SK-N-SH (cell line): ENCODE measurements around the gene XG. TPM values are rescaled to one million over a fixed set of nuclear protein-coding genes. Genes with fewer than 3 reads are reported as not detected.
"Not testable (repeated sequence)": the region's sequence is repeated elsewhere in the genome, so short reads cannot be mapped to it uniquely, and the experiment has no call there.

Experiments used
- CTCF ChIA-PET: fragments of 300-600, 350-600 bp; formaldehyde crosslinking; extraction: SDS; loops from one replicate; lab custom pipeline; 2021; lab: Yijun Ruan, JAX
- POLR2A ChIA-PET: fragments of 350-600 bp; sonication (Branson Sonifier 250); formaldehyde crosslinking; extraction: SDS; loops from one replicate; lab custom pipeline; 2020; ENCODE audit warnings: antibody characterized with exemption, inconsistent platforms; lab: Yijun Ruan, JAX
- DNase-seq: peaks from one replicate; pipeline ENCODE4 v3.0.0; 2012
- H2AFZ ChIP-seq: fragments of 200-600 bp; sonication (generic); 2 replicates; pipeline ENCODE4 v1.8.1; 2016; ENCODE audit warnings: antibody characterized with exemption, mild to moderate bottlenecking, low read depth
- H3F3A ChIP-seq: fragments of 200-600 bp; sonication (generic); replicated peaks from 2 replicates; pipeline ENCODE3; 2016; ENCODE audit warnings: antibody characterized with exemption, mild to moderate bottlenecking; ENCODE audit not compliant: insufficient read depth
- H3K27ac ChIP-seq, 2 experiments: fragments of 200-500 bp in 1 of 2; fragments of 200-600 bp in 1 of 2; sonication (Bioruptor generic) in 1 of 2; sonication (generic), shearing (Covaris generic) in 1 of 2; 2 replicates each; pipeline versions ENCODE4 v1.5.1 to v1.6.1; 2014 to 2016; ENCODE audit warnings: low read depth in 2 of 2, inconsistent platforms in 1 of 2, low read length in 1 of 2, mild to moderate bottlenecking in 1 of 2, mixed read lengths in 1 of 2
- H3K27me3 ChIP-seq: fragments of 200-600 bp; sonication (generic), shearing (Covaris generic); 2 replicates; pipeline ENCODE4 v1.6.1; 2016; ENCODE audit warnings: mixed run types; ENCODE audit not compliant: insufficient read depth
- H3K36me3 ChIP-seq, 2 experiments: fragments of 200-500 bp in 1 of 2; fragments of 200-600 bp in 1 of 2; sonication (Bioruptor generic) in 1 of 2; sonication (generic) in 1 of 2; replicated peaks in 1 of 2; 2 replicates each; pipeline versions ENCODE3 to v1.5.1; 2014 to 2016; ENCODE audit warnings: low read length in 1 of 2, mild to moderate bottlenecking in 1 of 2; ENCODE audit not compliant: insufficient read depth in 2 of 2, control insufficient read depth in 1 of 2
- H3K4me1 ChIP-seq, 2 experiments: fragments of 200-500 bp in 1 of 2; fragments of 200-600 bp in 1 of 2; sonication (Bioruptor generic) in 1 of 2; sonication (generic), shearing (Covaris generic) in 1 of 2; 2 replicates each; pipeline versions ENCODE4 v1.5.1 to v1.6.1; 2014 to 2016; ENCODE audit warnings: low read depth in 1 of 2, low read length in 1 of 2, mixed run types in 1 of 2; ENCODE audit not compliant: insufficient read depth in 2 of 2, control insufficient read depth in 1 of 2
- H3K4me2 ChIP-seq: fragments of 200-600 bp; sonication (generic), shearing (Covaris generic); 2 replicates; pipeline ENCODE4 v1.6.1; 2017; ENCODE audit warnings: mixed run types
- H3K4me3 ChIP-seq, 2 experiments: fragments of 200-500 bp in 1 of 2; fragments of 200-600 bp in 1 of 2; sonication (Bioruptor generic) in 1 of 2; sonication (generic), shearing (Covaris generic) in 1 of 2; 2 replicates each; pipeline versions ENCODE4 v1.5.1 to v1.8.1; 2014 to 2016; ENCODE audit warnings: low read depth in 2 of 2, inconsistent platforms in 1 of 2, low read length in 1 of 2, mild to moderate bottlenecking in 1 of 2, mixed read lengths in 1 of 2, moderate library complexity in 1 of 2
- H3K79me2 ChIP-seq: fragments of 200-600 bp; sonication (generic); 2 replicates; pipeline ENCODE4 v1.8.1; 2017; ENCODE audit warnings: mild to moderate bottlenecking; ENCODE audit not compliant: insufficient read depth
- H3K9ac ChIP-seq: fragments of 200-600 bp; sonication (generic); 2 replicates; pipeline ENCODE4 v1.6.1; 2017; ENCODE audit warnings: mixed run types
- H3K9me2 ChIP-seq: fragments of 200-600 bp; sonication (generic); 2 replicates; pipeline ENCODE4 v1.6.1; 2017; ENCODE audit warnings: mixed run types
- H3K9me3 ChIP-seq: fragments of 200-600 bp; sonication (generic); 2 replicates; pipeline ENCODE4 v1.6.1; 2017; ENCODE audit warnings: mixed run types, mild to moderate bottlenecking, moderate library complexity
- H4K20me1 ChIP-seq: fragments of 200-600 bp; sonication (generic); 2 replicates; pipeline ENCODE4 v1.6.1; 2017; ENCODE audit warnings: mild to moderate bottlenecking, mixed run types; ENCODE audit not compliant: insufficient read depth
- CHD2 ChIP-seq: fragments of 150-350 bp; IDR thresholded peaks from 2 replicates; pipeline ENCODE4 v1.6.1; 2018; ENCODE audit warnings: low read length; ENCODE audit not compliant: partially characterized antibody
- FOSL2 ChIP-seq: IDR thresholded peaks from 2 replicates; pipeline ENCODE4 v1.4.0; 2012; ENCODE audit warnings: low read depth, mild to moderate bottlenecking, moderate library complexity, borderline replicate concordance
- FOXJ3 ChIP-seq: sonication (generic); formaldehyde crosslinking; IDR thresholded peaks from 2 replicates; pipeline ENCODE4 v1.5.1; 2020; ENCODE audit warnings: mild to moderate bottlenecking, missing genetic modification reagents
- JUND ChIP-seq: IDR thresholded peaks from 2 replicates; pipeline ENCODE4 v1.4.0; 2012
- POLR2AphosphoS5 ChIP-seq: IDR thresholded peaks from 2 replicates; pipeline ENCODE4 v1.6.1; 2012; ENCODE audit warnings: low read depth, low read length
- RCOR1 ChIP-seq: fragments of 150-350 bp; IDR thresholded peaks from 2 replicates; pipeline ENCODE4 v1.6.1; 2017; ENCODE audit warnings: antibody characterized with exemption, low read length
- RFX5 ChIP-seq: IDR thresholded peaks from 2 replicates; pipeline ENCODE4 v1.6.1; 2012; ENCODE audit warnings: mild to moderate bottlenecking, improper control_type of control experiment, low read length
- SIN3A ChIP-seq: IDR thresholded peaks from 2 replicates; pipeline ENCODE4 v1.6.1; 2012; ENCODE audit warnings: low read depth, mild to moderate bottlenecking, low read length, moderate library complexity, borderline replicate concordance
- TCF12 ChIP-seq: IDR thresholded peaks from 2 replicates; pipeline ENCODE4 v1.4.0; 2012
- YY1 ChIP-seq: IDR thresholded peaks from 2 replicates; pipeline ENCODE4 v1.4.0; 2012; ENCODE audit warnings: low read depth, mild to moderate bottlenecking
- WGBS: methylation state at CpG from one replicate; pipeline ENCODE4 v1.1.6; 2017; ENCODE audit warnings: low lambda C conversion rate; 5-methylcytosine and 5-hydroxymethylcytosine counted together
- polyA plus RNA-seq, 3 experiments: library from polyadenylated mRNA; depleted of rRNA; stranded (reverse); fragments of >200 nt; gene quantifications; 2 replicates each; pipeline ENCODE4 v1.2.3, GENCODE V29; 2012
- TF ChIP-seq, protein P1 (sequence below): IDR thresholded peaks from 2 replicates; pipeline ENCODE4; 2012
- TF ChIP-seq, protein P2 (sequence below): IDR thresholded peaks from 2 replicates; pipeline ENCODE4 v1.4.0; 2012; ENCODE audit warnings: low read depth, borderline replicate concordance
- TF ChIP-seq, protein P3 (sequence below): fragments of 200-600 bp; sonication (generic); IDR thresholded peaks from 2 replicates; pipeline ENCODE4 v1.6.1; 2017; ENCODE audit warnings: antibody characterized with exemption, mild to moderate bottlenecking, moderate library complexity
- TF ChIP-seq, protein P4 (sequence below): IDR thresholded peaks from 2 replicates; pipeline ENCODE4 v1.6.1; 2012; ENCODE audit warnings: mild to moderate bottlenecking, low read depth, low read length, moderate library complexity

XG gene
- polyA plus RNA-seq, 1 of the 3 experiments (the other 2 are of a cell fraction), result 0.76 TPM

DNA sequence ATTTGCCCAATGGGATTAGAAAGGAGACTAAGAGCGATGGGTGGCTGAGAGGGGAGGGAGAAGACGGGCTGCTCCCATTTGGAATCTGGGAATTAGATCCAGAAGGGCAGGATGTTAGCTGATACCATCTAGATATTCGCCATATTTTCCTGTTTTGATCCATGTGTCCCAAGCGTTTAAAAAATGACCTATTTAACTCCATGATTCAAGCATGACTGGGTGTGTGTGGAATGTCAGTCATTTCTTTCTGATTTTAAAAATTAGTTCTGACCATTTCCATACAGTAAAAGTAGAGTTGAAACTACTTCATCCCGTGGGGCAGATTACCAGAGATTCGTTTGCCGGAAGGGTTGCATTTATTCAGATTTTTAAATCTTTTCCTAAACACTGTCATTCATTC lies 601 bp downstream of the XG start:
- not testable (repeated sequence) for DNase-seq
- Histone ChIP-seq H3K4me3 (0 out of 4 replicates have a peak overlapping the region, but pooled peaks of 1 of the 2 experiments have one; percentile 23), H3K4me2 (peak overlapping the region; percentile 39; the same call in 1 of the 2 replicates)

DNA sequence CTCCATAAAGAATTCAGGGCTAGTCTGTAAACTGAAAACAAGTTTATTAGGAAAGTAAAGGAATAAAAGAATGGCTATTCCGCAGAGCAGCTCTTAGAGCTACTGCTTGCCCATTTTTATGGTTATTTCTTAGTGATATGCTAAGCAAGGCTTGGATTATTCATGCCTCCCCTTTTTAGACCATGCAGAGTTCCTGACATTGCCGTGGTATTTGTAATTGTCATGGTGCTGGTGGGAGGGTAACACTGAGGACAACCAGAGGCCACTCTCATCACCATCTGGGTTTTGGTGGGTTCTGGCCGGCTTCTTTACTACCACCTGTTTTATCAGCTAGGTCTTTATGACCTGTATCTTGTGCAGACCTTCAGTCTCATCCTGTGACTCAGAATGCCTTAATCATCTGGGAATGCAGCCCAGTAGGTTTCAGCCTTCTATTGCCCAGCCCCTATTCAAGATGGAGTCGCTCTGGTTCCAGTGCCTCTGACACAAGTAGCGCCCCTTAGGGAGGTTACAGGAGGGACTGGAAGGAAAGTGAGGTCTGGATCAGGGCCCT lies 3.4 kb downstream of the XG start:
- H4K20me1 ChIP-seq, POLR2A ChIA-PET, H3K27me3 ChIP-seq, DNase-seq, H3K79me2 ChIP-seq, H3K4me3 ChIP-seq, H3K4me1 ChIP-seq, H3F3A ChIP-seq, H3K9ac ChIP-seq, H2AFZ ChIP-seq, CTCF ChIA-PET, H3K36me3 ChIP-seq, H3K9me3 ChIP-seq, H3K4me2 ChIP-seq, H3K27ac ChIP-seq, H3K9me2 ChIP-seq: not testable (repeated sequence)
- WGBS, result 33% methylated on average over 4 of the region's 5 CpGs
- peak; percentile 49 for TF ChIP-seq TCF12

More for the DNA sequence above, 601 bp downstream of the XG start:
- H3K27me3 ChIP-seq, H3K9me2 ChIP-seq, H3K4me1 ChIP-seq, CTCF ChIA-PET, POLR2A ChIA-PET, H4K20me1 ChIP-seq, H3K9me3 ChIP-seq, H3K36me3 ChIP-seq, H3K79me2 ChIP-seq, H3F3A ChIP-seq: not testable (repeated sequence)
- 10% methylated on average over 7 of the region's 7 CpGs for WGBS
- H3K9ac ChIP-seq, result peak overlapping the region; percentile 37; the same call in 1 of the 2 replicates
- peak overlapping the region in 1 of 2 experiments; percentile 81; a peak in 2 of 4 replicates for H3K27ac ChIP-seq
- H2AFZ ChIP-seq, result peak overlapping the region; percentile 78; the same call in 1 of the 2 replicates
- TF ChIP-seq JUND (0 out of 2 replicates have a peak, but pooled peaks have one; percentile 16), TCF12 (peak; percentile 40; the same call in 1 of the 2 replicates), FOSL2 (peak; percentile 13; the same call in 1 of the 2 replicates)
- TF ChIP-seq, protein P1, sequence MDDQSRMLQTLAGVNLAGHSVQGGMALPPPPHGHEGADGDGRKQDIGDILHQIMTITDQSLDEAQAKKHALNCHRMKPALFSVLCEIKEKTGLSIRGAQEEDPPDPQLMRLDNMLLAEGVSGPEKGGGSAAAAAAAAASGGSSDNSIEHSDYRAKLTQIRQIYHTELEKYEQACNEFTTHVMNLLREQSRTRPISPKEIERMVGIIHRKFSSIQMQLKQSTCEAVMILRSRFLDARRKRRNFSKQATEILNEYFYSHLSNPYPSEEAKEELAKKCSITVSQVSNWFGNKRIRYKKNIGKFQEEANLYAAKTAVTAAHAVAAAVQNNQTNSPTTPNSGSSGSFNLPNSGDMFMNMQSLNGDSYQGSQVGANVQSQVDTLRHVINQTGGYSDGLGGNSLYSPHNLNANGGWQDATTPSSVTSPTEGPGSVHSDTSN, result peak; percentile 31; the same call in 1 of the 2 replicates
- TF ChIP-seq, all 33 proteins: peak for 4; not testable (repeated sequence) for 29

DNA sequence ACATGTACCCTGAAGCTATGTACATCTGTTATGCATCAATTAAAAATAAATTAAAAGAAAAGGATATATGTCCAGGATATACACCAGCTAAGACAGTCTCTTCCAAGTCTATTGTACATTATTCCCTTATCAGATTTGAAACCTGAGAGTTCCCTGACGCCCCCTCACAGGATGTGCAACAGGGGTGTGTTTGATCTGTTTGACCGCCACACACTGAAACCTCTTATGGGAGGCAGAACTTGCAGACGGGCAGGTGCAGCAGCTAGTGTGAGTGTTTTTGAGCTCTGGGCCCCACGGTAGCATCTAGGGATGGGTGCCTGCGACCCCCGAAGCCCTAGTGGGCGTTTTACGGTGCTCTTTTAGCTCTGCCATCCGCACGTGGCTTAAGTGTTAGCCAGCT lies 4.7 kb downstream of the XG start:
- TF ChIP-seq RFX5, result no peak
- TF ChIP-seq, protein P2, sequence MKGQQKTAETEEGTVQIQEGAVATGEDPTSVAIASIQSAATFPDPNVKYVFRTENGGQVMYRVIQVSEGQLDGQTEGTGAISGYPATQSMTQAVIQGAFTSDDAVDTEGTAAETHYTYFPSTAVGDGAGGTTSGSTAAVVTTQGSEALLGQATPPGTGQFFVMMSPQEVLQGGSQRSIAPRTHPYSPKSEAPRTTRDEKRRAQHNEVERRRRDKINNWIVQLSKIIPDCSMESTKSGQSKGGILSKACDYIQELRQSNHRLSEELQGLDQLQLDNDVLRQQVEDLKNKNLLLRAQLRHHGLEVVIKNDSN, result no peak
- TF ChIP-seq, protein P3, sequence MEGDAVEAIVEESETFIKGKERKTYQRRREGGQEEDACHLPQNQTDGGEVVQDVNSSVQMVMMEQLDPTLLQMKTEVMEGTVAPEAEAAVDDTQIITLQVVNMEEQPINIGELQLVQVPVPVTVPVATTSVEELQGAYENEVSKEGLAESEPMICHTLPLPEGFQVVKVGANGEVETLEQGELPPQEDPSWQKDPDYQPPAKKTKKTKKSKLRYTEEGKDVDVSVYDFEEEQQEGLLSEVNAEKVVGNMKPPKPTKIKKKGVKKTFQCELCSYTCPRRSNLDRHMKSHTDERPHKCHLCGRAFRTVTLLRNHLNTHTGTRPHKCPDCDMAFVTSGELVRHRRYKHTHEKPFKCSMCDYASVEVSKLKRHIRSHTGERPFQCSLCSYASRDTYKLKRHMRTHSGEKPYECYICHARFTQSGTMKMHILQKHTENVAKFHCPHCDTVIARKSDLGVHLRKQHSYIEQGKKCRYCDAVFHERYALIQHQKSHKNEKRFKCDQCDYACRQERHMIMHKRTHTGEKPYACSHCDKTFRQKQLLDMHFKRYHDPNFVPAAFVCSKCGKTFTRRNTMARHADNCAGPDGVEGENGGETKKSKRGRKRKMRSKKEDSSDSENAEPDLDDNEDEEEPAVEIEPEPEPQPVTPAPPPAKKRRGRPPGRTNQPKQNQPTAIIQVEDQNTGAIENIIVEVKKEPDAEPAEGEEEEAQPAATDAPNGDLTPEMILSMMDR, result no peak
- no peak for TF ChIP-seq SIN3A
- TF ChIP-seq, protein P4, sequence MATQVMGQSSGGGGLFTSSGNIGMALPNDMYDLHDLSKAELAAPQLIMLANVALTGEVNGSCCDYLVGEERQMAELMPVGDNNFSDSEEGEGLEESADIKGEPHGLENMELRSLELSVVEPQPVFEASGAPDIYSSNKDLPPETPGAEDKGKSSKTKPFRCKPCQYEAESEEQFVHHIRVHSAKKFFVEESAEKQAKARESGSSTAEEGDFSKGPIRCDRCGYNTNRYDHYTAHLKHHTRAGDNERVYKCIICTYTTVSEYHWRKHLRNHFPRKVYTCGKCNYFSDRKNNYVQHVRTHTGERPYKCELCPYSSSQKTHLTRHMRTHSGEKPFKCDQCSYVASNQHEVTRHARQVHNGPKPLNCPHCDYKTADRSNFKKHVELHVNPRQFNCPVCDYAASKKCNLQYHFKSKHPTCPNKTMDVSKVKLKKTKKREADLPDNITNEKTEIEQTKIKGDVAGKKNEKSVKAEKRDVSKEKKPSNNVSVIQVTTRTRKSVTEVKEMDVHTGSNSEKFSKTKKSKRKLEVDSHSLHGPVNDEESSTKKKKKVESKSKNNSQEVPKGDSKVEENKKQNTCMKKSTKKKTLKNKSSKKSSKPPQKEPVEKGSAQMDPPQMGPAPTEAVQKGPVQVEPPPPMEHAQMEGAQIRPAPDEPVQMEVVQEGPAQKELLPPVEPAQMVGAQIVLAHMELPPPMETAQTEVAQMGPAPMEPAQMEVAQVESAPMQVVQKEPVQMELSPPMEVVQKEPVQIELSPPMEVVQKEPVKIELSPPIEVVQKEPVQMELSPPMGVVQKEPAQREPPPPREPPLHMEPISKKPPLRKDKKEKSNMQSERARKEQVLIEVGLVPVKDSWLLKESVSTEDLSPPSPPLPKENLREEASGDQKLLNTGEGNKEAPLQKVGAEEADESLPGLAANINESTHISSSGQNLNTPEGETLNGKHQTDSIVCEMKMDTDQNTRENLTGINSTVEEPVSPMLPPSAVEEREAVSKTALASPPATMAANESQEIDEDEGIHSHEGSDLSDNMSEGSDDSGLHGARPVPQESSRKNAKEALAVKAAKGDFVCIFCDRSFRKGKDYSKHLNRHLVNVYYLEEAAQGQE, result no peak
- TF ChIP-seq FOXJ3 (CRISPR knock-in tag), result no peak
- no peak for TF ChIP-seq CHD2
- no peak for TF ChIP-seq POLR2AphosphoS5
- TF ChIP-seq RCOR1, result no peak
- TF ChIP-seq FOSL2, result no peak
- no peak for TF ChIP-seq YY1
- H3K79me2 ChIP-seq, result no peaks in the 10 kb centered on the region
- H3F3A ChIP-seq, result peaks cover 4% of the 10 kb centered on the region
- no peaks in the 10 kb centered on the region for H3K9me2 ChIP-seq
- WGBS, result 20% methylated on average over 8 of the region's 10 CpGs
- no peaks in the 10 kb centered on the region for H3K36me3 ChIP-seq
- no peaks in the 10 kb centered on the region for H3K9me3 ChIP-seq
- H3K4me1 ChIP-seq, result no peaks in the 10 kb centered on the region; a peak in 1 of 4 replicates
- no peak overlapping the region for H3K4me2 ChIP-seq
- H3K4me3 ChIP-seq, result no peak overlapping the region
- no peak overlapping the region for H3K27ac ChIP-seq
- no peak overlapping the region for H3K9ac ChIP-seq
- no peak overlapping the region for H2AFZ ChIP-seq
- ChIA-PET CTCF (no interaction called here), POLR2A (no interaction called here)
- no peaks in the 10 kb centered on the region for H4K20me1 ChIP-seq
- DNase-seq, result no peak
- no peaks in the 10 kb centered on the region; the same call in 1 of the 2 replicates for H3K27me3 ChIP-seq
